Fibroblast of skin of right quadriceps (primary cell): ENCODE results near the gene CACUL1.

ENCODE experiments used
- DNase-seq: peaks from one replicate; pipeline ENCODE4 v3.0.0-alpha.2; 2013

CACUL1 gene

DNA sequence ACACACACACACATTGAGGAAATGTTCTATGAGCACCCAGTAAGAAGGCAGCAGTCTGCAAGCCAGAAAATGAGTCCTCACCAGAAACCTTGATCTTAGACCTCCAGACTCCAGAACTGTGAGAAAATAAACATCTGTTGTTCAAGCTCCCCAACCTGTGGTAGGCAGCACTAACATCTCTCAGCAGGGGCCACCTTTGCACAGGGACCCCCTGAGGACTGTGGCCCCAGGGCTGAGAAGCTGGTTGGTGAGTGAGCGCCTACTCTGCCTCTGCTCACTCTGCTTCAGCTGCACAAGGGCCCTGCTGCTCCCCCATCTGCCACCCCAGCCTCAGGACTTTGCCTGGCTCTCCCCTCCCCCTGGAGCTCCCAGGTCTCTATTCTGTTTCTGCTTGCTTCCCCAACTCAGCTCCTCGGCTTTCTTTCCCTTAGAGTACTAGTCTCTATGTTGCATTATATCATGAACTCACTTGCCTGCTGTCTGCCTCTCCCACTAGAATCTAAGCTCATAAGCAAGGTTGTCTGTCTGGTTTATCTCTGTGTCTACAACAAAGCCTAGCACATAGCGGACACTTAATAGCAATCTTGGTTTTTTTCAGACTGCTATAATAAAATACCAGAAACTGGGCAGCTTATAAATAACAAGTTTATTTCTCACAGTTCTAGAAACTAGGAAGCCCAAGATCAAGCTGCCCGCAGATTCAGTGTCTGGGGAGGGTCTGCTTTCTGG, 118.9 kb downstream of the CACUL1 start:
- no peak for DNase-seq

DNA sequence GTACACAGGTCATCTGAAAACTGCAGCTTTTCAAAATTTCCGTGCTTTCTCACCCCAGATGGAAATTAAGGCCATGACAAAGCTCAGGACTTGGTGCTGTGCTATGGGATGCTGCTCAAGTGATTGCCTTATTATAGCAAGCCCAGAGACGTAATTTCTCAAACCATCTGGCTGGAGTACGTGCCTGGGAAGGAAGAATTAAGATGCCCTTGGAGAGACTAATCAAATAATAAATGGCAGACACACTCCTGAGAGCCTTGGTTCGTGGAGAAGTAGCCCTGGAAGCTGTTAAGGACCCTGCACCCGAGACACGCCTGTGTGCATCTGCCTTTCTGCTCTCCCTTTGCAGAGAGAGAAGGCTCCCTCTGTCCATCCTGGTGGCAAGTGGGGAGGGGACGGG, 121.0 kb downstream of the CACUL1 start:
- no peak for DNase-seq

GRCh38 chr10:118629211-118629610, 125.6 kb downstream of the CACUL1 start:
- peak; percentile 4 for DNase-seq

GRCh38 chr10:118628397-118628796, 126.4 kb downstream of the CACUL1 start:
- DNase-seq = no peak

- no peak for DNase-seq
These were observed 127.8 kb downstream of the CACUL1 start for GRCh38 chr10:118626953-118627352.
